Fibroblast of skin of right quadriceps (primary cell): ENCODE measurements around the gene NT5C3A.
"Not testable (repeated sequence)": the region's sequence is repeated elsewhere in the genome, so short reads cannot be mapped to it uniquely, and the experiment has no call there.

ENCODE experiments used
- DNase-seq: peaks from one replicate; pipeline ENCODE4 v3.0.0-alpha.2; 2013

Gene NT5C3A

GRCh38 chr7:32971967-32972366 is 90.6 kb downstream of the NT5C3A start:
- not testable (repeated sequence) for DNase-seq

- DNase-seq = peak; percentile 9
Measured at GRCh38 chr7:32967268-32967582, 95.4 kb downstream of the NT5C3A start.

DNA sequence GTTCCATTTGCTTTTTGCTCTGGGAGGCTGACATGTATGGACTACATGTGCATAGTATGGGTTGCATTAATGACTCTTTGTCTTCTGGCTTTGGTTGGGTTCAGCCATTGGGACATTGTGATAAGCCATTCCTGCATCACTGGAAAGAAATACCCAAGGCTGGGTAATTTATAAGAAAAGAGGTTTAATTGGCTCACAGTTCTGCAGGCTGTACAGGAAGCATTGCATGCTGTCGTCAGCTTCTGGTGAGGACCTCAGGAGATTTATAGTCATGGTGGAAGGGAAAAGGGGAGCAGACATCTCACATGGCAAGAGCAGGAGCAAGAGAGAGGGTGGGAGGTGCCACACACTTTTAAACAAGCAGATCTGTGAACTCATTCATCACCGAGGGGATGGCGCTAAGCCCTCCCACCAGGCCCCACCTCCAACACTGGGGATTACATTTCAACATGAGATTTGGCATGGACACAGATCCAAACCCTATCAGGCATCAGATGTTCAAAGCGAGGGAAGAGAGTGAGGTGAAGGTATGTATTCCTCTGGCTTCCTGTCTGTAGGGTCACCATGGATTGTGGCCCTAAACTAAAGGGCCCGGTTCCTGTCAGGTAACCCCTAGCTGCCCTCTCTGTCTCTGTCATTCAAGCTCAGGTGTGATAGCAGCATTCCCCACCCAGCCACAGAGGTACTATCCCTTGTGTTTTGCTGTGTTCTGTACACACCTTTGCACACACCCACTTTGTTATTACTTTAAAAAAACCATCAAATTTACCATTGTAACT is 95.9 kb downstream of the NT5C3A start:
- DNase-seq = peak; percentile 19

DNA sequence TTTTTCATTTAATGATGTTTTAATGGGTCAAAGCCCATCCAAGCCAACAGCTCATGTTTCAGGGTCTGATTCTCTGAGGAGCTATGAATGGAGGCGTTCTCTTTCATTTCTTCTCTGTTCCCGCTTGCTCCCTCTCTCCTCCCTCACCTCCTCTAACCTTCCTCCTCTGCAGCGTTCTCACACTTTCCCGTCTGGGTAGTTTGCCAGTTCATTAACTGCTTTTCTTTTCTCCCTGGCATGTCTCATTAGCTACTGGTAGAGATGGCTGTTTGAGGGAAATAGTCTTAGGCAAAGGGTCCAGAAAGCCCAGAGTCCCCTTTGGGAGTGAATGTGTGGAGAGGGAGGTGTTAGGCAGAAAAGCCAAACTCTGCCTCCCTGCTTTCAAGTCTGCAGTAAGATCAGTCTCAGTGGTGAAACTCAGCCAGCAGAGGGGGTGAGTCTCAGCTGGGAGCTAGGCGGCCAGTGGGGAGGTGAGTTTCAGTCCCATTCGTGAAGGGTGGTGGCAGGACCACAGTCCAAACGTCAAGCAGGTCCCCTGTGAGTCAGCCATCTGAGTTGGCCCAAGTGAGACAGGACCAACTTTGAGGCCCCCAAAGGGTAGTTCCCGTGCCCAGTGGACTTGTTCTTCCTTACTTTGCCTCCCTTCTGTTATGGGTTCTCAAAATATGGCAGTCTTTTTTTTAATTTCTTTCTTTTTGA is 98.0 kb downstream of the NT5C3A start:
- DNase-seq = not testable (repeated sequence)
